GM18507 (cell line): Measurements from ENCODE around the gene FAM174B.

Experiments used
- DNase-seq: peaks from one replicate; pipeline ENCODE4 v3.0.0; 2011; ENCODE audit warnings: low read depth; ENCODE audit not compliant: insufficient read length; ENCODE audit errors: extremely low spot score
- FAIRE-seq: peaks from 2 replicates; lab custom pipeline; 2011; peaks lifted over from hg19 to GRCh38; lab: Jason Lieb, UNC

FAM174B gene

DNA sequence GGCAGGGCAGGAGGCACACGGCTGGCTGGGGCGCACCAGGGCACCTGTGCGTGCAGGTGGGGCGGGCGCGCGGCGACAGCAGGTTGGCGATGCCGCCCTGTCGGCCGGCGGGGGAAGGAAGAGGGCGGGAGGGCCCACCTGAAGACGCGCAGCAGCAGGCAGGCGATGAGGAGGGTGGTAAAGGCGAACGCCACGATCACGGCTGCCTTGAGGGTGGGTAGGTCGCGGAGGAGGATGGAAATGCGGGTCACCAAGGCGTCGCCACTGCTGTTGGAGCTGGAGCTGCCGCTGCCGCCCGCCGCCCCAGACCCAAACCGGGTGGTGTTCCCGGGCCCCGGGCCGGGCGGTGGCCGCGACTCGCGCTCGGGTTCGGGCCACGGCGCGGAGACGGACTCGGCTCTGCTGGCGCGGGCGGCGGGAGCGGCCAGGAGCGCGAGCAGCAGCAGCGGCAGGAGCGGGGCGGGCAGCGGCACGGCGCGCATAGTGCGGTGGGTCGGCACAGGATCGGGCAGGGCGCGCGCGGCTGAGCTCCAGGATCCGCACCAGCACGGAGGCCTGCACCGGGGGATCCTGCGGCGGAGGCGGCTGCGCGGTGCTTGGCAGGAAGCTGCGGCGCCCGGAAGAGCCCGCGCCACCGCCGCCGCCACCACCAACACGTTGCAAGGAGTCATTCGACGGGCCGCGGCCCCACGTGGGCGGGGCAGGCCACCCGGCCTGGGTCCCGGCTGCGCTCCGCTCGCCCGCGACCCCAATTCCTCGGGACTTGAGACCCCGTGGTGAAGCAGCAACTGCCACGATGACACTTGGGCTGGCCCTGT lies at the start of gene FAM174B:
Gene FAM174B (minus strand): TSS at position 598 of the 818 bp plus-strand sequence.
- no peak for FAIRE-seq
- DNase-seq = no peak

DNA sequence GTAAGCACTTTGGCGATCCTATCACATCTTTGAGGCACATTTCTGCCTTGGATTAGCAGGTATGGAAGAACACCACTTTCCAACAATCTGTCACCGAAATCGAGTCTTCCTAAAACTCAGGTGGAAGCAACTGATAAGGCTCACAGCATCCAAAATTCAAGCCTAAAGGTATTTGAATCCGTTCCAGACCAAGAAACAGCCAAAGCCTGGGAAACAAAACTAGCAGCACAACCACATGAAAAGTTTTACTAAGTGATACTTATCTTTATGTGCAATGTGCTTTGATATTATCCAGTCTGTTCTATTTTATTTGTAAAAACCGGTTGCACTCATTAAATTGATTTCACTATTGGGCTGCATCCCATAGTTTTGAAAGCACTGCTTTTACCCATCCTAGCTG lies 40.5 kb upstream of the FAM174B start:
- FAIRE-seq (no peak), DNase-seq (no peak)

DNA sequence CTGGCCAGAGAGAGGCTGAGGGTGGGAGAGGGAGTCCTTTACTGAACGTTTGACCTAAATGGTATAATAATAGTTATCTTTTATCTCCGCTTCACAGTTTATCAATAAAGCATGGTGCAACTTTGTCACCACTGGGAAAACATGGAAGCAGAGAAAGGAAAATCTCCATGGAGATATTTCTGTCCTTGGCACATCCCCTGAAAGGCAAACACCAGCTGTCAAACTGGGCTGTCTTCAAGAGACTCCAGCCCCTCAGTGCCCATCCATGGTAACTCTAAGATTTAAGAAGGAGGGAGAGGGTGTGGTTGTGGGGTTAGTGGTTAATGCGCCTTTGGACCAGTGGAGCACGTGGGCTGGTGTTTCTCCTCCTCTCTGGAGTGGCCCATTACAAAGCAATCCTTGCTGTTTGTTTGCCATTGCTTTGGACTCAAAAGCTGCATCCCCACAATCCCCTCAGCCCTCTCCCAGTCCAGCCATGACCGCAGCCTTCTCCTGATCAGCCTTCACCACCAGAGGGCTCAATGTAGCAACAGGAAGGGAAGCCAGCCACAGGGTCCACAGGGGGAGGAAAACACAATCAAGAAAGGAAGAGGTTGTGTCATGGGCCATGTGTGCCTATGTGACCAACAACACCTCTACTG lies 38.2 kb upstream of the FAM174B start:
- FAIRE-seq (no peak), DNase-seq (no peak)

DNA sequence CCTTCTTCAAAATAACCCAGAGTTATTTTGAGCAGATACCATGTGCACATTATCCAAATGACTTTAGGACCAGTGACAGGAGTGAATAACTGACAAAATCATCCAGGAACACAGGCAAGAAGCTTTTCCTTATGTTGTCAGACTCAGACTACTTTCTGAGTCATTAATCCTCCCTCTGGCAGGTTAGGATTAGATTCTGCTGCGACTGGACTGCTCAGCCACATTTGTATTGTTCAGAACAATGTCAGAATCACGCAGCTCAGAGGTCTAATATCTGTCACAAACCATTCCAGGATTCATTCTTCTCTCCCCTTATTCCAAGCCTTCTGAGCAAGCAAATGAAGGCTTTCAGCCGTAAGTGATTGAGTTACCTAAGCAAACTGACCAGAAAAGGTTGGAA lies 34.8 kb upstream of the FAM174B start:
- FAIRE-seq (no peak), DNase-seq (no peak)

DNA sequence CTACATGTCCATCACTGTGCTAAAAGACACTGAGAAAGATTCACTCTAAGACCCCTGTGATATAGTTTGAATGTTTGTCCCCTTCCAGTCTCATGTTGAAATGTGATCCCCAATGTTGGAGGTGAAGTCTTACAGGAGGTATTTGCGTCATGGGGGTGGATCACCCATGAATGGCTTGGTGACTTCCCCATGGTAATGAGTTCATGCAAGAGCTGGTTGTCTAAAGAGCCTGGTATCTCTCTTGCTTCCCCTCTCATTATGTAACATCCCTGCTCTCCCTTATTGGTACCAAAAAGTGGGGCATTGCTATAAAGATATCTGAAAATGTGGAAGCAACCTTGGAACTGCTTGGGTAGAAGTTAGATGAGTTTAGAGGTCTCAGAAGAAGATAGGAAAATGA lies 32.2 kb upstream of the FAM174B start:
- no peak for FAIRE-seq
- no peak for DNase-seq

DNA sequence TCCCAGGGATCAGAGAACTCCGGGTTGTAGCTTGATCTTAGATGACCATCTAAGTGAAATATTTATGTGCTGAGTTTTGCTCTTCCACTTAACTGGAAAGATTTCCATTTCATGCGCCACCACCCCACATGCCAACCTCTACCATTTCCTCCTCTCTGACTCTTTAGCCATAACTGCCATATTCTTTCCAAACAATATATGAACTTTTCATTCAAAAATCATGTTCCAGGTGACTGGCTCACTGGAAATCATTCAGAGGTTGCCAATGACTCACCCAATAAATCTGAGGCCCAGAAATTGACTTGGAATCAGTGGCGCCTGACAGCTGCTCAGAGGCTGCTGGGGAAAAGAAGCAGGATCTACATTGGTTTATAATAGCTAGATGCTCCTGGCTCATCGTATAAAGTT lies 31.6 kb upstream of the FAM174B start:
- FAIRE-seq (no peak), DNase-seq (no peak)

DNA sequence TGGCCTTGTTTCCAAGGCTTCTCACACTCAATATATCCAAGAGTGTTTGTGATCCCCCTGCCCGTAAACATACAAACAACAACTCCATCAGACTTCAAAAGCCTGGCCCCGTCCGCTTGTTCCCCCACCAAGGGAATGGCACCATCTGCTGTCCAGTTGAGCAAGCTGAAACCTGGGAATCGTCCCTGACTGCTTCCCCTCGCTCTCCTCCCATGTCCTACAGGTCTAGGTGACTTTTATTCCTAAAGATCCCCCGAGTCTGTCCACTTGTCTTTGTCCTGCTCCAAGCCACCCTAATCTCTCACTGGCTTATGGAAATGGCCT lies 27.9 kb upstream of the FAM174B start:
- FAIRE-seq (no peak), DNase-seq (no peak)

DNA sequence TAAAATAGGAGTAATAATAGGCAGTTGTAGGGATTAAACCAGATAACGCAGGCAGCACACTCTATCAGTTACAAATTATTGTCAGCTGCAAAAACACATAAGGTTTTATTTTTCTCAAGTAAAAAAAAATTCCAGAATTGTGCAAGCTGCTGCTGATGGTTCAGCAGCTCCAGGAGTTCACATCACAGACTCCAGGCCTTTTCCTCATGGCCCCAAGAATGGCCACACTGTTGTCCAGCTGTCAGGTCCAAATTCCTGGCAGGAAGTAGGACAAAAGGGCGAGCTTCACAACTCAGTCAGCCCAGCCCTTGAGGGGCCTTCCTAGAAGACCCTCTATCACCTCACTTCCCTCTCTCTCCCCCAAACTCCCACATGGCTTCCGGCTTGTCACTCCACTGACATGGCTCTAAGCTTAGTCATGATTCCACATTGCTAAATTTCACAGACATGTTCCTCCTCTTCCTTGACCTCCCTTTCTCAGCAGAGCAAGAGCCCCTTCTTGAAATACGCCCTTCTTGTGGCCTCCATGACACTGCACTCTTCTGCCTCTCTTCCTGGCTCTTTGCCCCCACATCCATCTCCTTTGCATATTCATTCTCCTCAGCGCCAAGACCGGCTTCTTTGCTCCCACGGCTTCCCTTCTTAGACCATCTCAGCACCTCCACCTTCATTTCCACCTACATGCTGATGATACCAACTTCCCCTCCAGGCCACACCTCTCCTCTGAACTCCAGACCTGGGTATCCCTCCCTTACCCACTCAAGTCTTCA lies 27.4 kb upstream of the FAM174B start:
- no peak for FAIRE-seq
- DNase-seq = no peak

DNA sequence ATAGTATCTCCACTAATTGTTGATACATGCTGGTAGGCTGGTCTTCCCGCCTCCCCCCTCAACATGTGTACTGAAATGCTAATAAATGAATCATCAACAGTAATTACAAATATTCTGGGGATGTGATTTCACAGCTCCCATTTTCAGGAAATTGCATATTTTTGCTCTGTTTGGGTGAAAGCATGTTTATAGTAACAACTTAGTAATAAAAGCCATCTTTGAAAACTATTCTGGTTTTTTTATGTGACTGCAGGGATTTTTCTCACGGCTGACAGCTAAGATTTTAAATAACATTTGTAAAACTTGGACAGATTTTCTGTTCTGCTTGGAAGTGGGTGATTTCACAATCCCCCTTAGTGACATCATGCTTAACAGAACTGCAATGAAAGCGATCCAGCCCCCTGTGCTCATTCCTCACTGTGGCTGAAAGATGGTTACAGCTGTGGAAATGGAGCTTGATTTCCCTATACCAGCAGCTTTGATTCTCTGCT lies 25.6 kb upstream of the FAM174B start:
- FAIRE-seq = no peak
- DNase-seq = no peak

DNA sequence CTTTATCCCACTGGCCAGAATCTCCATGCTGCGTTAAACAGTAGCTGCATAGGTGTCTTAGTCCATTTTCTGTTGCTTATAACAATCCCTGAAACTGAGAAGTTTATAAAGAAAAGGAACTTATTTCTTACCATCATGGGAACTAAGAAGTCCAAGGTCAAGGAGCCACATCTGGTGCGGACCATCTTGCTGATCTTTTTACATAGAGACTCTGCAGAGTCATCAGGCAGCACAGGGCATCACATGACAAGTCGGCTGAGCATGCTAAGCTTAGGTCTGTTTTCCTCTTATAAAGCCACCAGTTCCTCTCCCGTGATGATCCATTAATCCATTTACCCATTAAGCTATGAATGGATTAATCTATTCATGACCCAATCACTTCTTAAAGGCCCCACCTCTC lies 22.4 kb upstream of the FAM174B start:
- DNase-seq (no peak), FAIRE-seq (no peak)

DNA sequence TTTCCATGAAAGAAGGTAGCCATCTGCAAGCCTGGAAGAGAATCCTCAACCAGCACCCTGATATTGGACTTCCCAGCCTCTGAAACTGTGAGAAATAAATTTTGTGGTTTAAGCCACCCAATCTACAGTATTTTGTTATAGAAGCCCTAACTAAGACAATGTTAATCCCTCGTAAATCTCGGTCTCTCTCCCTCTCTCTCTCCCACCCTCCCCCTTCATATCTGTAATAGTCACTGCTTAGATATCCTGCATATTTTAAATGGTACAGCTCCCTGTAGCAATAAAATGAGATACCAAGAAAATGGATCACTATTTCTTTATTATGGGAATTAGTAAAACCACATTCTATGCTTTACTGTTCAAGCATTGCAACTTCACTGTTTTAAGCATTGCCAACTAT lies 21.0 kb upstream of the FAM174B start:
- FAIRE-seq = no peak

DNA sequence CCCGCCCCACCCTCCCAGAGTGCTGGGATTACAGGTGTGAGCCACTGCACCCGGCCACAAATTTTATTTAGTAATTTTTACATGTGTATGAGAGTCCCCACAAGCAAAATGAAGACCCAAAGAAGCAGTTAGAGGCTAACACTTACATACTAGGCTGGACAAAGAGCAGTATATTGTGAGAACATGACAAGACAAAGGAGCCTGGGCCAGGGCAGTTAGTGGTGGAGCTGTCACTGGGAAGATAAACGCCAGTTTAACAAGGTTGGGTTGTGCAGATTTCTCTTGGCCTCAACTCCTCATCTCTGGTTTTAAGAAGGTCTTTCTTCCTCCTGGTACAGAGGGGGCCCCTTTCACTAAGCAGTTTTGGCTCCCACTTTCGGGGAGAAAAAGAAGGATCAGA lies 19.9 kb upstream of the FAM174B start:
- DNase-seq (no peak), FAIRE-seq (no peak)

More for the DNA sequence above, 21.0 kb upstream of the FAM174B start:
- DNase-seq = no peak

DNA sequence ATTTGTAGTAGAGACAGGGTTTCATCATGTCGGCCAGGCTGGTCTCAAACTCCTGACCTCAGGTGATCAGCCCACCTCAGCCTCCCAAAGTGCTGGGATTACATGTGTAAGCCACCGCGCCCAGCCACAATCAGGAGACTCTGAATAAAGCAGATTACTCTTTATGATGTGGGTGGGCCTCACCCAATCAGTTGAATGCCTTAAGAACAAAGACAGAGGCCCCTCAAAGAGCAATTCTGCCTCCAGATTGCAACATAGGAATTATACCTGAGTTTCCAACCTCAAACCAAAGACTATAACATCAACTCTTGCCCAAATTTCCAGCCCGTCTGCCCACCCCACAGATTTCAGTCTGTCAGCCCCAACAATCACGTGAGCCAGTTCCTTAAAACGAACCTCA lies 18.8 kb upstream of the FAM174B start:
- FAIRE-seq = no peak
- no peak for DNase-seq

DNA sequence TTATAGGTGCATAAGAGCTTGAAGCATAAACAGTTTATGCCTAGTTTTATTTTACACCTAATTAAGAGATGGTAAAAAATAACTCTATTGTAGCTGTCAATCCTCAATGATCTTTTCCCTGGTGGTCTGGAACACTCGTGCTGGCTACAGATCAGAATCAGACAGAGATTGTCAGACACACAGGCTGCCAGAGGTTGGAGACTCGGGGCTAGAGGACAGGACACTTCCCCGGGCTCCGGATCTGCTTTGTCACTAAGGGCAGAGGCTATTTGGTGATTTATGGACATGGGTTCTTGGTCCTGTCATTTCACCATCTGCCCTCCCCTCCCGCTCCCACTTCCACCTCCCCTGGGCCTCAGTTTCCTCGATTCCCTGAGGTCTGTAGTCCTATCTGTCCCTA lies 16.5 kb upstream of the FAM174B start:
- no peak for FAIRE-seq
- no peak for DNase-seq

DNA sequence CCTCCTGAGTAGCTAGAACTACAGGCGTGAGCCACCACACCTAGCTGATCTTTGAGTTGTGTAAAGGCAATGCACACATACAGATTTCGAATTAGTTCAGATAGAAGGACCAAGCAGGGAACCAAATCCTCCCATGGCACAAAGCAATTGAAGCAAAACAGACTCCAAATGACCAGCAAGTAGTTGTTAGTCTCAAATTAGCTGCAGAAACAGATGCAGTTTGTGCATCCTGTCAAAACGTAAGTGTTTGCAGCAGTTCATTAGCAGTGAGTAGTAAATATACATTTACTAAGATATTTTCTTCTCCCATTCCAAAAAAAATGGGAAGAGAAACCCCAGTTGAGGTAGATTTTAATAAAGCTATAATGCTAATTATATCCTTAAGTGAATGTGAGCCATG lies 15.8 kb upstream of the FAM174B start:
- no peak for DNase-seq
- FAIRE-seq = no peak

DNA sequence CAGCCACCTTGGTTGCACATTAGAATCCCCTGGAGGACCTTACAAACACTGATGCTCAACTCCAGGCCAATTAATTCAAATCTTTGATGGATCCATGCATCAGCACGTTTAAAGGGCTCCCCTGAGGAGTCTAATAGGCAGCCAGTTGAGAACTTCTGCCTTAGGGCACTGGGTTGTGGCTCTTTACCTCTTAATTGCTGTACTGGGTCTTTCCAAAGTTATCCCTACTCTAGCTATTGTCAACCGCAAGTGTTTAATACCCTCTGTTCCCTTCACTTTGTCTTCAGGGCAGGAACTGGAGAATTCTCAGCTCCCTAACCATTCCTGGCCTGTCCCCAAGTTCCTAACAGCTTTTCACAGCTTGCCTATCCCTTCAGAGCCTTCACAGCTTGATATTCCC lies 15.0 kb upstream of the FAM174B start:
- DNase-seq = no peak
- no peak for FAIRE-seq

DNA sequence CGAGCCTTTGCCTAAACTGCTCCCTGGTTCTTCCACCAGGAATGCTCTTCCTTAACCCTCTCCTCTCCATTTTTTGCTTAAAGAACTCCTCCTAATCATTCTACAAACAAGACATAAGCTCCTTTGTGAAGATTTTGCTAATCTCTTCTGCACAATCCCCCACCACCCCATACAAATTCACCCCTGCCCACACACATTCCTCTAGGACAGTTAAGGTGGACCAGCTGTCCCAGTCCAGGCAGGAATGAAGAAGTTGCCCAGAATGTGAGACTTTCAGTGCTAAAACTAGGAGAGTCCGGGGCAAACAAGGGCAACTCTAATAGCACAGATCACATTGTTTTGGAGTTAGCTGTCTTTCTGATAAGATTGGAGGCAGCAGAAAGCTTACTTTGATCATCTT lies 13.9 kb upstream of the FAM174B start:
- FAIRE-seq = no peak
- DNase-seq = no peak

DNA sequence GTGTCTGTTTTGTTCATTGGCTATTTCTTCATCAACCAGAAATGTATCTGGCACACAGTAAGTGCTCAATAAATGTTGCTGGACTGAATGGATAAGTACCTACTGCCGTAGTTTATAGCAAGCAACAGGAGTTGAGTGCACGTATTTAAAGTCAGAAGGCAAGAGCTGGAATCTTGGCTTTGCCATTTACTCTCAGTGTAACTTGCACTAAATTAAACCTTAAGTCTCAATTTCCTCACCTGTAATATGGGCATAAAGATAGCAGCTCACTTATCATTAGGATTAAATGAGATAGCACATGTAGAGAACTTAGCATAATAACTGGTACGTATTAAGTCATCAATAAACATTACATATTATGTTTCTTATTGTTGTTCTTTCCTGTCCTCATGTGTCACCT lies 13.0 kb upstream of the FAM174B start:
- DNase-seq (no peak), FAIRE-seq (no peak)

DNA sequence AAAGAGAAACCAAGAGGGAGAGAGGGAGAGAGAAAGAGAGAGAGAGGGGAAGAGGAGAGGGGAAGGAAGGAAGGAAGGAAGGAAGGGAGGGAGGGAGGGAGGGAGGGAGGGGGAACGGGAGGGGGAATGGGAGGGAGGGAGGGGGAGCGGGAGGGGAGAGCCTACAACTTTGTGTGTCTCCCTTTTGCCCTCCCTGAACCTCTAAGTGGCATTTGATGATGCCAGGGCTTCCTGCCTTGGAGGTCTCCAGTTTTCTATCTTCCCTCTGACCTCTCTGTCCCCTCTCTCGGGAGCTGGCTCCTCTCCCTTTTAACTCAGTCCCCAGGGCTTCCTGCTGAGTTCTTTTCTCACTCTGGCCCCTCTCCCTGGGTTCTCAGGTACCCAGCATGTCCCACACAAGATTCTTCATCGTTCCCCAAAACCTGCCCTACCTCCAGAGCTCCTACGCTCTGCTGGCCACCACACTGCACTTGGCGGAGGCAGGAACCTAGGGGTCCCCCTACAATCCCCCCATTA lies 12.5 kb upstream of the FAM174B start:
- no peak for DNase-seq
- no peak for FAIRE-seq

DNA sequence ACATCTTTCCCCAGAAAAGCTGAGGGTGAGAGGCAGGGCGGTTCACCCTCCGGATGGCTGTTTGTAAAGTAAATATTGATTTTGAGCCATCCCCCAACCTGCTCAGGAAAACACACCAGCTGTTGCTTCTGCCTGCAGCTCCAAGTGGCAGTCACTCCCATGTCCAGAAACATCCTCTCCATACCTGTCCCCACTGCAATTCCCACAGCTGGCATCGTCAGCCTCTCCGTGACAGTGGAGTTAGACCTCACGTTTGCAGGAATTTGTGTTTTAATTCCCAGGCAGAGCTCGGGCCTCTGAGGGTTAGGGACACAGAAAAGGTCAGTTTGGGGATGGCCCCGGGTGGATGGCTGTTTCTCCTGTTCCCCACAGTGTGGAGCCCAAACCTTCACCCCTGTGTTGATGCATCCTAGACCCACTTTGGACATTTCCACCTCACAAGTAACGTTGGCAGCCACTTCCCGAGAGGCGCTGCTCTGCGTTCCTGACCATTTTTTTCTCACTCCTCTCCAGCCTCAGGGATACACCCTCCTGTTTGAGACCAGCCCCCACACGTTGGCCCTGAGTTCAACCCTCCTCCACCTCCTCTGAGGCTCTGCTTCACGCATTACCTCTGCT lies 11.8 kb upstream of the FAM174B start:
- no peak for DNase-seq

More for the DNA sequence above, 11.8 kb upstream of the FAM174B start:
- FAIRE-seq = no peak
